VCaP (cell line): ENCODE results near the gene DRD1.
"Not testable (repeated sequence)": the region's sequence is repeated elsewhere in the genome, so short reads cannot be mapped to it uniquely, and the experiment has no call there.

ENCODE experiments used
- H3K27ac ChIP-seq: fragments of 450-650 bp; 2 replicates; pipeline ENCODE4 v1.5.1; 2017
- CTCF ChIP-seq: fragments of 450-650 bp; conservative IDR thresholded peaks from 2 replicates; pipeline ENCODE4 v1.5.1; 2017; ENCODE audit warnings: mild to moderate bottlenecking, moderate library complexity

Gene DRD1

GRCh38 chr5:175460552-175460951 is 16.6 kb upstream of the DRD1 start:
- H3K27ac ChIP-seq, result no peak overlapping the region
- no peak for TF ChIP-seq CTCF

GRCh38 chr5:175460126-175460525 is 16.1 kb upstream of the DRD1 start:
- peak; percentile 68 for TF ChIP-seq CTCF
- H3K27ac ChIP-seq, result no peak overlapping the region

GRCh38 chr5:175457466-175457865 is 13.5 kb upstream of the DRD1 start:
- H3K27ac ChIP-seq, result no peak overlapping the region
- TF ChIP-seq CTCF, result 0 out of 2 replicates have a peak, but pooled peaks have one; percentile 6

GRCh38 chr5:175456105-175456742 is 12.2 kb upstream of the DRD1 start:
- no peak for TF ChIP-seq CTCF
- H3K27ac ChIP-seq, result no peak overlapping the region

- not testable (repeated sequence) for H3K27ac ChIP-seq
Observed at GRCh38 chr5:175454338-175454737, 10.4 kb upstream of the DRD1 start.

- no peak overlapping the region for H3K27ac ChIP-seq
- no peak for TF ChIP-seq CTCF
Observed at GRCh38 chr5:175452166-175452565, 8.2 kb upstream of the DRD1 start.

- no peak overlapping the region for H3K27ac ChIP-seq
- TF ChIP-seq CTCF, result no peak
Observed at GRCh38 chr5:175448276-175448675, 4.3 kb upstream of the DRD1 start.

GRCh38 chr5:175447571-175447970 is 3.6 kb upstream of the DRD1 start:
- TF ChIP-seq CTCF, result no peak
- H3K27ac ChIP-seq, result no peak overlapping the region

GRCh38 chr5:175446378-175446777 is 2.4 kb upstream of the DRD1 start:
- H3K27ac ChIP-seq, result not testable (repeated sequence)
